ENCODE results near the gene ZC3HAV1. TPM values are rescaled to one million over a fixed set of nuclear protein-coding genes. Genes with fewer than 3 reads are reported as not detected.

The ZC3HAV1 gene
- polyA plus RNA-seq, 1 of the 3 experiments (the other 2 are of a cell fraction) = 11.2 TPM

DNA sequence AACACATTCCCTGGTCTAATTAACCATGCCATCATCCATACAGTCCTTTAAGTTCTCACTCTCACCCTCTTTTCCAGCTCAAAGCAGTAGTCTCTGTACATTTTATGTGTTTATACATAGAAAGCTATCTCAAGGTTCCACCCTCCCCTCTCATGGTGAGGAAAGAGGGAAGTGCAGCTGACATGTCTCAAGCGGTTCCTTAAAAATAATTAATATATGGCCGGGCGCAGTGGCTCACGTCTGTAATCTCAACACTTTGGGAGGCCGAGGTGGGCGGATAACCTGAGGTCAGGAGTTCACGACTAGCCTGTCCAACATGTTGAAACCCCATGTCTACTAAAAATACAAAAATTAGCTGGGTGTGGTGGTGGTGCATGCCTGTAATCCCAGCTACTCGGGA, 36.7 kb downstream of the ZC3HAV1 start:
- Histone ChIP-seq H4K20me1 (ENCODE audit: insufficient read depth) (no peaks in the 10 kb centered on the region), H3K27ac (ENCODE audit: low read depth in 2 of 2, low read length in 1 of 2) (no peak overlapping the region), H3K4me3 (ENCODE audit: low read depth in 2 of 2, low read length in 1 of 2) (no peak overlapping the region), H3K9ac (no peak overlapping the region), H3K36me3 (replicated peaks in 1 of 2; ENCODE audit: control insufficient read depth in 1 of 2, insufficient read depth in 2 of 2, low read length in 1 of 2) (peaks cover 44 to 46% of the 10 kb centered on the region in 2 experiments), H3K9me2 (no peaks in the 10 kb centered on the region), H3K79me2 (ENCODE audit: insufficient read depth) (no peaks in the 10 kb centered on the region), H3F3A (replicated peaks; ENCODE audit: insufficient read depth) (peaks cover 9% of the 10 kb centered on the region), H3K4me1 (ENCODE audit: control insufficient read depth in 1 of 2, insufficient read depth in 2 of 2, low read depth in 1 of 2, low read length in 1 of 2) (peaks cover 0 to 3% of the 10 kb centered on the region in 2 experiments; a peak in 2 of 4 replicates), H3K27me3 (ENCODE audit: insufficient read depth) (no peaks in the 10 kb centered on the region), H3K9me3 (no peaks in the 10 kb centered on the region), H3K4me2 (no peak overlapping the region), H2AFZ (ENCODE audit: low read depth) (no peak overlapping the region)
- TF ChIP-seq RFX5 (IDR thresholded peaks at IDR 0.05; ENCODE audit: low read length) (no peak), NFIC (IDR thresholded peaks at IDR 0.05; ENCODE audit: borderline replicate concordance) (no peak), MEF2A (IDR thresholded peaks at IDR 0.05; ENCODE audit: borderline replicate concordance, low read depth) (no peak), FOSL2 (IDR thresholded peaks at IDR 0.05; ENCODE audit: borderline replicate concordance, low read depth) (no peak), TAF1 (IDR thresholded peaks at IDR 0.05; ENCODE audit: borderline replicate concordance, low read depth, low read length) (no peak), ELF1 (IDR thresholded peaks at IDR 0.05) (no peak), FOXM1 (IDR thresholded peaks at IDR 0.05; ENCODE audit: low read depth) (no peak), SIN3A (IDR thresholded peaks at IDR 0.05; ENCODE audit: borderline replicate concordance, low read depth, low read length) (no peak), SMC3 (IDR thresholded peaks at IDR 0.05; ENCODE audit: low read depth, low read length) (no peak), EP300 (IDR thresholded peaks at IDR 0.05; ENCODE audit: borderline replicate concordance in 1 of 2, low read depth in 1 of 2, low read length in 1 of 2) (no peak)
- TF ChIP-seq, protein P1, sequence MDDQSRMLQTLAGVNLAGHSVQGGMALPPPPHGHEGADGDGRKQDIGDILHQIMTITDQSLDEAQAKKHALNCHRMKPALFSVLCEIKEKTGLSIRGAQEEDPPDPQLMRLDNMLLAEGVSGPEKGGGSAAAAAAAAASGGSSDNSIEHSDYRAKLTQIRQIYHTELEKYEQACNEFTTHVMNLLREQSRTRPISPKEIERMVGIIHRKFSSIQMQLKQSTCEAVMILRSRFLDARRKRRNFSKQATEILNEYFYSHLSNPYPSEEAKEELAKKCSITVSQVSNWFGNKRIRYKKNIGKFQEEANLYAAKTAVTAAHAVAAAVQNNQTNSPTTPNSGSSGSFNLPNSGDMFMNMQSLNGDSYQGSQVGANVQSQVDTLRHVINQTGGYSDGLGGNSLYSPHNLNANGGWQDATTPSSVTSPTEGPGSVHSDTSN (IDR thresholded peaks at IDR 0.05) = no peak
- ChIA-PET CTCF (interaction anchor here (0.8 to 4.6 kb wide), 3 partner anchors 56 to 334 kb away, joined by 4 to 28 read pairs (median 17); no protein-coding TSS in a partner anchor), POLR2A (no interaction called here)
- DNase-seq = no peak
- WGBS (ENCODE audit: low lambda C conversion rate) = 98% methylated on average over 8 of the region's 8 CpGs

DNA sequence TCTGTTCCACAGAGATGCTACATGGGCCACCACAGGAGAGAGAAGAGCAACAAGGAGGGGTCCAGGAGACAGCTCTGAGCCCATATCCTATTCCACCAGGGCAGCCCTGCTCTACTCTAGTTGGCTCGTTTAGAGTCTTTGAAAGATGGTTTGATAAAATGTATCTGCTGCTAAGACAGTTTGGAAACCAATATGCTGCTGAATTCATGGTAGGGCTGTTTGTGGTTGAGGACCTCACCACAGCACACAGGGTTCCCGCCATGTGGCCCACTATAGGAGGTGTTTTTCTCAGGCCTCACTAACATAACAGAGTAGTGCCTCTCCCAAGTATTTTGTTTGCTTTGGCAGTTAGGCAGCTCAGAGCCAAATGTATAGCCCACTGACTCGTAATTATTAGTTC, 37.8 kb downstream of the ZC3HAV1 start:
- Histone ChIP-seq H3K27ac (ENCODE audit: low read depth in 2 of 2, low read length in 1 of 2) (no peak overlapping the region), H3K9me2 (no peaks in the 10 kb centered on the region), H3K4me2 (no peak overlapping the region), H3K36me3 (replicated peaks in 1 of 2; ENCODE audit: control insufficient read depth in 1 of 2, insufficient read depth in 2 of 2, low read length in 1 of 2) (peaks cover 40 to 47% of the 10 kb centered on the region in 2 experiments), H4K20me1 (ENCODE audit: insufficient read depth) (no peaks in the 10 kb centered on the region), H3F3A (replicated peaks; ENCODE audit: insufficient read depth) (peaks cover 9% of the 10 kb centered on the region), H2AFZ (ENCODE audit: low read depth) (no peak overlapping the region), H3K4me3 (ENCODE audit: low read depth in 2 of 2, low read length in 1 of 2) (no peak overlapping the region), H3K9me3 (no peaks in the 10 kb centered on the region), H3K79me2 (ENCODE audit: insufficient read depth) (no peaks in the 10 kb centered on the region), H3K4me1 (ENCODE audit: control insufficient read depth in 1 of 2, insufficient read depth in 2 of 2, low read depth in 1 of 2, low read length in 1 of 2) (peaks cover 0 to 3% of the 10 kb centered on the region in 2 experiments; a peak in 2 of 4 replicates), H3K9ac (no peak overlapping the region), H3K27me3 (ENCODE audit: insufficient read depth) (no peaks in the 10 kb centered on the region)
- POLR2A ChIA-PET = no interaction called here
- 97% methylated on average over 3 of the region's 3 CpGs for WGBS (ENCODE audit: low lambda C conversion rate)
- no peak for DNase-seq
- TF ChIP-seq SMC3 (IDR thresholded peaks at IDR 0.05; ENCODE audit: low read depth, low read length) (no peak), RFX5 (IDR thresholded peaks at IDR 0.05; ENCODE audit: low read length) (no peak)
- CTCF ChIA-PET = interaction anchor here (0.7 to 4.6 kb wide), 4 partner anchors 12 to 190 kb away, joined by 3 to 28 read pairs (median 10); no protein-coding TSS in a partner anchor

All from SK-N-SH (cell line).